SK-N-SH treated with all-trans-retinoic acid at 6 μM for 48 hours (cell line): ENCODE measurements around the gene SP140.

Experiments
- PATZ1 ChIP-seq: fragments of 250-450 bp; sonication (Bioruptor Pico); IDR thresholded peaks from 2 replicates; pipeline ENCODE4 v1.8.0; 2020; ENCODE audit warnings: mild to moderate bottlenecking, moderate library complexity, borderline replicate concordance
- PPARA ChIP-seq: fragments of 250-450 bp; sonication (Bioruptor Pico); IDR thresholded peaks from 2 replicates; pipeline ENCODE4 v1.5.0; 2020; ENCODE audit warnings: mild to moderate bottlenecking, borderline replicate concordance
- TOX ChIP-seq: fragments of 250-450 bp; sonication (Bioruptor Pico); IDR thresholded peaks from 2 replicates; pipeline ENCODE4 v1.8.0; 2021; ENCODE audit warnings: mild to moderate bottlenecking, moderate library complexity, borderline replicate concordance
- ZC3H10 ChIP-seq: fragments of 250-450 bp; sonication (Bioruptor Pico); IDR thresholded peaks from 2 replicates; pipeline ENCODE4 v1.5.1; 2021; ENCODE audit warnings: mild to moderate bottlenecking, moderate library complexity
- ZFP3 ChIP-seq: fragments of 250-450 bp; sonication (Bioruptor Pico); IDR thresholded peaks from 2 replicates; pipeline ENCODE4 v1.5.0; 2020; ENCODE audit warnings: mild to moderate bottlenecking, moderate library complexity
- ZFP30 ChIP-seq: fragments of 450-650 bp; formaldehyde crosslinking; IDR thresholded peaks from 2 replicates; pipeline ENCODE4 v1.5.0; 2022; ENCODE audit warnings: mild to moderate bottlenecking, moderate library complexity
- ZNF565 ChIP-seq: fragments of 450-650 bp; formaldehyde crosslinking; conservative IDR thresholded peaks from 2 replicates; pipeline ENCODE4 v1.5.0; 2020; ENCODE audit warnings: low read depth, mild to moderate bottlenecking, moderate library complexity
- ZNF70 ChIP-seq: fragments of 450-650 bp; formaldehyde crosslinking; IDR thresholded peaks from 2 replicates; pipeline ENCODE4 v1.5.0; 2020; ENCODE audit warnings: mild to moderate bottlenecking, moderate library complexity
- ZNF8 ChIP-seq: fragments of 450-650 bp; formaldehyde crosslinking; IDR thresholded peaks from 2 replicates; pipeline ENCODE4 v1.5.0; 2020; ENCODE audit warnings: mild to moderate bottlenecking, moderate library complexity

DNA sequence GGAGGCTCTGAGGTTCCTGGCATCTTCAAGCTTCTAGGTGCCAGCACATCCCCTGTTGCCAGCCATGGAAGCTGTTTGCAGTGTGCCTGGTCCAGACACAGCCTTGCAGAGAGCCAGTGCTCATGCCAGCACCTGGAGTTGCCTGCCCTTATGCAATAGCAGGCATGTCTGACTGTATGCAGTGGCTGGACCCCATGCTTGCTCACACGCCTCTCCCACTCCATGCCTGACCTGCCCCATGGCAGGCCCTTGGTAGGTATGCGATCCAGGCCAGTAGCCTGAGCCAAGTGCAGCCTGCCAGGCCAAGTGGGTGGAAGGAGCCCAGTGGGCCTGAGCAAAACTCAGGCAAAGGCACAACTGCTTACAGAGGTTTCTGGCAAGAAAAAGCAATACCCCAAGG lies 81.9 kb downstream of the SP140 start:
- no peak for TF ChIP-seq PATZ1 (CRISPR knock-in tag)
- no peak for TF ChIP-seq ZFP30
- no peak for TF ChIP-seq TOX (CRISPR knock-in tag)
- no peak for TF ChIP-seq ZC3H10
- TF ChIP-seq ZNF565 (CRISPR knock-in tag): no peak
- TF ChIP-seq ZFP3 (CRISPR knock-in tag): no peak
- TF ChIP-seq ZNF70 (CRISPR knock-in tag): no peak
- no peak for TF ChIP-seq PPARA (CRISPR knock-in tag)
- no peak for TF ChIP-seq ZNF8 (CRISPR knock-in tag)
